Loucy (cell line): Measurements from ENCODE around the gene SGCA.
A peak's percentile ranks its signal among the peaks of the same experiment; 100 is the strongest.

ENCODE experiments used
- H2AFZ ChIP-seq: fragments of 200-600 bp; sonication (generic); 2 replicates; pipeline ENCODE4 v1.6.0; 2016; ENCODE audit warnings: antibody characterized with exemption, mild to moderate bottlenecking, low read length, moderate library complexity
- H3F3A ChIP-seq: fragments of 200-600 bp; 2 replicates; pipeline ENCODE4 v1.6.0; 2016; ENCODE audit warnings: antibody characterized with exemption, low read depth, mild to moderate bottlenecking
- H3K27me3 ChIP-seq: fragments of 200-600 bp; sonication (generic); 2 replicates; pipeline ENCODE4 v1.6.1; 2014; ENCODE audit warnings: low read length, mild to moderate bottlenecking; ENCODE audit not compliant: insufficient read depth, poor library complexity, severe bottlenecking
- H3K36me3 ChIP-seq: fragments of 200-600 bp; sonication (generic); 2 replicates; pipeline ENCODE4 v1.6.1; 2016; ENCODE audit warnings: low read length; ENCODE audit not compliant: insufficient read depth
- H3K4me1 ChIP-seq: fragments of 200-600 bp; sonication (generic); 2 replicates; pipeline ENCODE4 v1.5.1; 2014; ENCODE audit warnings: low read length, mild to moderate bottlenecking; ENCODE audit not compliant: insufficient read depth, poor library complexity, severe bottlenecking
- H3K4me2 ChIP-seq: fragments of 200-600 bp; sonication (generic); 2 replicates; pipeline ENCODE4 v1.6.0; 2014; ENCODE audit warnings: antibody characterized with exemption, low read length, low read depth, mild to moderate bottlenecking; ENCODE audit not compliant: poor library complexity, severe bottlenecking
- H3K4me3 ChIP-seq: fragments of 200-600 bp; sonication (generic); 2 replicates; pipeline ENCODE4 v1.5.1; 2014; ENCODE audit warnings: low read length, mild to moderate bottlenecking, mixed read lengths; ENCODE audit not compliant: poor library complexity, severe bottlenecking
- H3K79me2 ChIP-seq: fragments of 200-600 bp; sonication (generic); 2 replicates; pipeline ENCODE4 v1.6.1; 2014; ENCODE audit warnings: low read length; ENCODE audit not compliant: insufficient read depth
- H3K9ac ChIP-seq: fragments of 200-600 bp; sonication (generic); 2 replicates; pipeline ENCODE4 v1.6.0; 2014; ENCODE audit warnings: mild to moderate bottlenecking, low read depth, low read length, moderate library complexity; ENCODE audit not compliant: poor library complexity, severe bottlenecking
- H3K9me2 ChIP-seq: fragments of 200-600 bp; sonication (generic); replicated peaks from 2 replicates; pipeline ENCODE4 v1.6.1; 2016; ENCODE audit warnings: low read depth, low read length, mixed read lengths
- H3K9me3 ChIP-seq: fragments of 200-600 bp; sonication (generic); 2 replicates; pipeline ENCODE4 v1.6.1; 2014; ENCODE audit warnings: mild to moderate bottlenecking, antibody characterized with exemption, low read length, low read depth; ENCODE audit not compliant: insufficient read depth
- H4K20me1 ChIP-seq: fragments of 200-600 bp; sonication (generic); 2 replicates; pipeline ENCODE4 v1.6.0; 2014; ENCODE audit warnings: antibody characterized with exemption, low read length, mild to moderate bottlenecking; ENCODE audit not compliant: insufficient read depth, poor library complexity, severe bottlenecking
- EZH2phosphoT487 ChIP-seq: fragments of 200-600 bp; IDR thresholded peaks from 2 replicates; pipeline ENCODE4 v1.6.1; 2018; ENCODE audit warnings: antibody characterized with exemption, mild to moderate bottlenecking, moderate library complexity, borderline replicate concordance
- TF ChIP-seq, protein P1 (sequence below): fragments of 200-600 bp; sonication (generic); conservative IDR thresholded peaks from 2 replicates; pipeline ENCODE4 v1.5.1; 2014; ENCODE audit warnings: mild to moderate bottlenecking, antibody characterized with exemption, low read length

Gene SGCA

DNA sequence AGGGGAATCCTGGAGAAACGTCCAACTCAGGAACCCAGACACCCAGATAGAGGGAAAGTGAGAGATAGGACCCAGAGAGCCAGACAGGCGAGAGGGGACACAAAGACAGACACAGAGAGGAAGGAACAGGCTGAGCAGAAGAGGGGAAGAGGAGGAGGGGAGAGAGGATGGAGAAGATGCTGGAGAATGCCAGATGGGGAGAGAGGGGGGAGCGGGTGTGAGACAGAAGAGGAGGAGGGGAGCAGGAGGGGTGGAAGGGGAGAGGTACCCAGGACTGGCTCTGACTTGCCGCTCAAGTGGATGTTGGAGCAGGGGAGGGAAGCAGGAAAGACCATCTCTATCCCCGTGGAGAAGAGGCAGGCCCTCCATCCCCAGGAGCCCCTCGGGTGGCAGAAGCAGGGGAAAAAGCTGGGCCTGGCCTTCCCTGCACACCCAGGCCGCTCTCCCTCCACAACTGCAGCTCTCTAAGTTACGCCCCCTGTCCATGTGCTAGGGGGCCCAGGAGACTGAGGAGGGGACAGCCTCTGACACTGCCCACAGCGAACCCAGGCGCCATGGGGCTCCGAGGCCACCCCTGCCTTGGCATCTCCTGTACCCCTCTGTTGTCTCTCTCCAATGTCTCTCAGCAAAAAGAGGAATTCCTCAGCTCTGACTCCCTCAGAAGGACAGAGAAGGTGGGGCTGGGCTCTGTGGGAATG is 20.1 kb upstream of the SGCA start:
- H3K36me3 ChIP-seq: peaks cover 43% of the 10 kb centered on the region; the same call in 1 of the 2 replicates
- H3K79me2 ChIP-seq: peaks cover 100% of the 10 kb centered on the region
- peak overlapping the region; percentile 87 for H3K4me2 ChIP-seq
- peaks cover 80% of the 10 kb centered on the region for H4K20me1 ChIP-seq
- H3K9me3 ChIP-seq: no peaks in the 10 kb centered on the region
- peaks cover 47% of the 10 kb centered on the region for H3K4me1 ChIP-seq
- no peaks in the 10 kb centered on the region for H3F3A ChIP-seq
- peak overlapping the region; percentile 82 for H3K4me3 ChIP-seq
- peak overlapping the region; percentile 99 for H3K9ac ChIP-seq
- no peak for TF ChIP-seq EZH2phosphoT487
- TF ChIP-seq, protein P1, sequence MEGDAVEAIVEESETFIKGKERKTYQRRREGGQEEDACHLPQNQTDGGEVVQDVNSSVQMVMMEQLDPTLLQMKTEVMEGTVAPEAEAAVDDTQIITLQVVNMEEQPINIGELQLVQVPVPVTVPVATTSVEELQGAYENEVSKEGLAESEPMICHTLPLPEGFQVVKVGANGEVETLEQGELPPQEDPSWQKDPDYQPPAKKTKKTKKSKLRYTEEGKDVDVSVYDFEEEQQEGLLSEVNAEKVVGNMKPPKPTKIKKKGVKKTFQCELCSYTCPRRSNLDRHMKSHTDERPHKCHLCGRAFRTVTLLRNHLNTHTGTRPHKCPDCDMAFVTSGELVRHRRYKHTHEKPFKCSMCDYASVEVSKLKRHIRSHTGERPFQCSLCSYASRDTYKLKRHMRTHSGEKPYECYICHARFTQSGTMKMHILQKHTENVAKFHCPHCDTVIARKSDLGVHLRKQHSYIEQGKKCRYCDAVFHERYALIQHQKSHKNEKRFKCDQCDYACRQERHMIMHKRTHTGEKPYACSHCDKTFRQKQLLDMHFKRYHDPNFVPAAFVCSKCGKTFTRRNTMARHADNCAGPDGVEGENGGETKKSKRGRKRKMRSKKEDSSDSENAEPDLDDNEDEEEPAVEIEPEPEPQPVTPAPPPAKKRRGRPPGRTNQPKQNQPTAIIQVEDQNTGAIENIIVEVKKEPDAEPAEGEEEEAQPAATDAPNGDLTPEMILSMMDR: no peak
- H2AFZ ChIP-seq: no peak overlapping the region
- no peaks in the 10 kb centered on the region for H3K27me3 ChIP-seq
- no peaks in the 10 kb centered on the region for H3K9me2 ChIP-seq

DNA sequence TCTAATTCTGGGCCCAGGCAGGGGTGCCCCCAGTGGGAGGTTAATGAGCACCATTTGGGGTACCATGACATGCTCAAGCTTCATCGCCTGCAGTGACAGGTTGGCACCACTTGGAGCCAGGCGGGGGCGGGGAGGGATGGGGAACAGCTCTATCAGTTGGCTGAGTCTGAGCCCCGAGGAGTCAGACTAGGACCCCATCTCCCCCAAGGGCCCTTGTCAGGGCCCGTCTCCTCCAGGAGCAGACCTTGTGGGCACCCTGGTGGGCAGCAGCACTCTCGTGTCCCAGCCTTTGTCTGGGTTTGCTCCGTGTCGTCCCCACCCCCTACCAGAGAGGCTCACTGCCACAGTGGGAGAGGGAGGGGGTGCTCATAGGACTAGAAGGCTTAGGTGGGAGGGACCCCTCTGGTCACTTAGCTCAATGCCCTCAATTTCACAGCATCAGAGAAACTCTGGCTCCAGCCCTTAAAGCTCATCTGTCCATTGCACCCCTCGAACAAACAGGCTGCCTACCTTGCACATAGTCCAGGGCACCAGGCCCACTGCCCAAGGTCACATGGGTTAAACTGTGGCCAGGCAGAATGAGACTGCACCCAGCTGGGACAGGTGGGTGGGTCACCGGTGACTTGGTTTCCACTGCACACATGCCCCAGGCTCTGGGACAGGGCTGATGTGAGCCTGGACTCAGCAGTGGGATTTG is 19.4 kb upstream of the SGCA start:
- Histone ChIP-seq H3K27me3 (no peaks in the 10 kb centered on the region), H3K9ac (peak overlapping the region; percentile 99), H3K4me1 (peaks cover 41% of the 10 kb centered on the region), H3K4me2 (peak overlapping the region; percentile 87), H3K4me3 (peak overlapping the region; percentile 82), H3K9me2 (no peaks in the 10 kb centered on the region), H3K9me3 (no peaks in the 10 kb centered on the region), H3K79me2 (peaks cover 94% of the 10 kb centered on the region), H4K20me1 (peaks cover 73% of the 10 kb centered on the region), H3F3A (no peaks in the 10 kb centered on the region), H3K36me3 (peaks cover 36% of the 10 kb centered on the region; the same call in 1 of the 2 replicates), H2AFZ (no peak overlapping the region)
- no peak for TF ChIP-seq EZH2phosphoT487
- TF ChIP-seq, protein P1: peak; percentile 51

DNA sequence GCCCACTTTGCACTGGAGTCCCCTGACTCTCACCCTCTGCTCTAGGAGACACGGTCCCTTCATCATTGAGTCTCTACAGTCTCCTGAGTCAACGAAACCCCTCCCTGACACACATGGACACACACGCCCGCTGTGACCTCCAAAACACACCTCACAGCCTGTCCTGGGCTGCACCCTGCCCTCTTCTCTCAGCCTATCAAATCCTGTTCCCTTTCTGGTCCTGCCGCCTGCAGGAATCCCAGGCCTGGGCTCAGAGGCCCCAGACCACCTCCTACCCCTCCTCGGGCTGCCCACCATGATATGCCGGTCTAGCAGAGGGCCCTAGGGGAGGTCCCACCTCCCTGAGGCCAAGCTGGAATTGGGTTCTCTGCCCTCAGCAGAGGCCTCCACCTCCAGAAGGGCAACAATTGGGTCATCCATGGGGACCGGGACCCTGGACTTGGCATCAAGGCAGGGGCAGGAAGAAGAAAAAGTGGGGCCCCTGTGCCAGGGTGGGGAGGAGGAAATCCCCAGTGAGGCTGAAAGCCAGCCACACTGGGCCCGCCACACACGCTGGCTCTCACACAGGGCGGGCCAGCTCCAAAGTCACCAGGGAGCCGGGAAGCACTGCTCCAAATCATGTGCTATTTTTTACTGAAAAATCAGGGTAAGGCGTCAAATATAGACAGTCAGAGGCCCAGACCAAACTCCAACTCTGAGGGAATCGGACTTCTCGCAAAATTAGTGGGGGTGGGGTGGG is 18.7 kb upstream of the SGCA start:
- H3K9me2 ChIP-seq: no peaks in the 10 kb centered on the region
- no peaks in the 10 kb centered on the region for H3F3A ChIP-seq
- H3K36me3 ChIP-seq: peaks cover 30% of the 10 kb centered on the region; the same call in 1 of the 2 replicates
- peaks cover 36% of the 10 kb centered on the region for H3K4me1 ChIP-seq
- H3K9me3 ChIP-seq: no peaks in the 10 kb centered on the region
- no peak overlapping the region for H2AFZ ChIP-seq
- TF ChIP-seq, protein P1: no peak
- no peak for TF ChIP-seq EZH2phosphoT487
- peak overlapping the region; percentile 99 for H3K9ac ChIP-seq
- peaks cover 67% of the 10 kb centered on the region for H4K20me1 ChIP-seq
- H3K27me3 ChIP-seq: no peaks in the 10 kb centered on the region
- peaks cover 87% of the 10 kb centered on the region for H3K79me2 ChIP-seq
- peak overlapping the region; percentile 87 for H3K4me2 ChIP-seq
- H3K4me3 ChIP-seq: peak overlapping the region; percentile 82
